K562 (cell line): Measurements from ENCODE around the gene ZNF763. TPM values are rescaled to one million over a fixed set of nuclear protein-coding genes. Genes with fewer than 3 reads are reported as not detected.
"Not testable (repeated sequence)": the region's sequence is repeated elsewhere in the genome, so short reads cannot be mapped to it uniquely, and the experiment has no call there.

Experiments
- ATAC-seq: fragments of 200-7000 bp; cut with Tn5 transposase; 3 replicates; pipeline ENCODE4 v1.9.1; 2020; ENCODE audit warnings: moderate library complexity
- BruUV-seq: library from RNA; stranded (reverse); fragments of 400-500 nt; replicated peaks from 2 replicates; lab custom pipeline; 2021; lab: Mats Ljungman, UMichigan
- CTCF ChIA-PET: fragments of 300-600 bp; formaldehyde crosslinking; extraction: SDS; loops from one replicate; lab custom pipeline; 2021; ENCODE audit warnings: low intra/inter-chr PET ratio; lab: Yijun Ruan, JAX
- POLR2A ChIA-PET: fragments of 300-600, 350-650 bp; sonication (Branson Sonifier 250); formaldehyde crosslinking; extraction: SDS; loops from one replicate; lab custom pipeline; 2021; ENCODE audit warnings: antibody characterized with exemption, inconsistent platforms; lab: Yijun Ruan, JAX
- DNase-seq, 4 experiments: peaks; one replicate each; pipeline versions ENCODE4 v3.0.0 to v3.0.0-alpha.2; 2011 to 2018; ENCODE audit warnings: low spot score in 3 of 4, mixed read lengths in 3 of 4; ENCODE audit errors: extremely low read depth in 1 of 4
- FAIRE-seq: peaks from 2 replicates; lab custom pipeline; 2011; peaks lifted over from hg19 to GRCh38; lab: Jason Lieb, UNC
- H2AFZ ChIP-seq: 2 replicates; pipeline ENCODE4 v1.6.0; 2011; ENCODE audit warnings: low read depth, low read length, control low read depth, inconsistent platforms
- H3K27ac ChIP-seq: fragments of 200-600 bp; 3 replicates; pipeline ENCODE4 v1.8.0; 2011; ENCODE audit warnings: low read depth, mild to moderate bottlenecking, control low read depth, inconsistent platforms, low read length, moderate library complexity, mixed read lengths; ENCODE audit errors: extremely low read depth
- H3K27me3 ChIP-seq, 2 experiments: fragments of 300-600 bp in 1 of 2; 2 replicates in 1 of 2; 3 replicates in 1 of 2; pipeline versions ENCODE4 v1.6.0 to v1.8.0; 2011; ENCODE audit warnings: inconsistent platforms in 2 of 2, low read length in 2 of 2, mild to moderate bottlenecking in 1 of 2, mixed read lengths in 1 of 2, moderate library complexity in 1 of 2; ENCODE audit not compliant: control insufficient read depth in 2 of 2, insufficient read depth in 2 of 2
- H3K36me3 ChIP-seq: fragments of 300-600 bp; 3 replicates; pipeline ENCODE4 v1.8.0; 2011; ENCODE audit warnings: mild to moderate bottlenecking, low read length, inconsistent platforms; ENCODE audit not compliant: control insufficient read depth, insufficient read depth
- H3K4me1 ChIP-seq, 2 experiments: fragments of 200-600 bp in 1 of 2; replicated peaks in 1 of 2; 2 replicates in 1 of 2; 3 replicates in 1 of 2; pipeline versions ENCODE4 v1.5.1 to v1.8.0; 2011; ENCODE audit warnings: inconsistent platforms in 2 of 2, low read length in 2 of 2, mild to moderate bottlenecking in 1 of 2, mixed read lengths in 1 of 2, moderate library complexity in 1 of 2; ENCODE audit not compliant: control insufficient read depth in 2 of 2, insufficient read depth in 2 of 2
- H3K4me2 ChIP-seq: 2 replicates; pipeline ENCODE4 v1.6.1; 2011; ENCODE audit warnings: low read length, control low read depth, inconsistent platforms, mixed read lengths; ENCODE audit not compliant: insufficient read depth
- H3K4me3 ChIP-seq: fragments of 200-600 bp; sonication (generic), shearing (Covaris generic); 2 replicates; pipeline ENCODE4 v1.5.1; 2016; ENCODE audit warnings: control low read depth, inconsistent platforms
- H3K79me2 ChIP-seq: fragments of 200-600 bp; 3 replicates; pipeline ENCODE4 v1.8.0; 2011; ENCODE audit warnings: low read length, inconsistent platforms; ENCODE audit not compliant: control insufficient read depth, insufficient read depth
- H3K9ac ChIP-seq, 2 experiments: 2 replicates each; pipeline versions ENCODE4 v1.6.0 to v1.6.1; 2011; ENCODE audit warnings: low read depth in 2 of 2, low read length in 2 of 2, control low read depth in 1 of 2, inconsistent platforms in 1 of 2, mild to moderate bottlenecking in 1 of 2, mixed read lengths in 1 of 2; ENCODE audit not compliant: insufficient read depth in 1 of 2
- H3K9me1 ChIP-seq: one replicate; pipeline ENCODE4 v1.6.0; 2011; ENCODE audit warnings: inconsistent platforms, mild to moderate bottlenecking, low read length, moderate library complexity; ENCODE audit not compliant: control insufficient read depth, insufficient read depth
- H3K9me3 ChIP-seq: replicated peaks from 2 replicates; pipeline ENCODE4 v1.5.1; 2011; ENCODE audit warnings: low read depth, low read length, inconsistent platforms; ENCODE audit not compliant: control insufficient read depth, insufficient read depth
- H4K20me1 ChIP-seq: replicated peaks from 2 replicates; pipeline ENCODE4 v1.6.1; 2011; ENCODE audit warnings: low read length, inconsistent platforms, mixed read lengths; ENCODE audit not compliant: control insufficient read depth, insufficient read depth
- ADNP ChIP-seq: fragments of 200-800 bp; sonication (Bioruptor generic); IDR thresholded peaks from 2 replicates; pipeline ENCODE4 v1.6.1; 2016; ENCODE audit warnings: missing genetic modification characterization, missing compliant biosample characterization
- MTA2 ChIP-seq: fragments of 450-650 bp; IDR thresholded peaks from 2 replicates; pipeline ENCODE4 v1.6.1; 2016; ENCODE audit warnings: low read depth
- SUPT5H ChIP-seq: fragments of 450-650 bp; IDR thresholded peaks from 2 replicates; pipeline ENCODE4 v1.6.1; 2016
- ZNF121 ChIP-seq: sonication (generic); formaldehyde crosslinking; conservative IDR thresholded peaks from 2 replicates; pipeline ENCODE4 v1.8.0; 2022; ENCODE audit warnings: missing genetic modification reagents
- ZNF695 ChIP-seq: fragments of 450-650 bp; formaldehyde crosslinking; IDR thresholded peaks from 2 replicates; pipeline ENCODE4 v1.4.0; 2020; ENCODE audit warnings: mild to moderate bottlenecking, moderate library complexity
- WGBS: fragments of 100-300 bp; shearing (Covaris generic); methylation state at CpG from one replicate; pipeline ENCODE4 v1.1.6; 2016; ENCODE audit warnings: low coverage, mixed read lengths; ENCODE audit not compliant: insufficient coverage; ENCODE audit errors: missing lambda C conversion rate; 5-methylcytosine and 5-hydroxymethylcytosine counted together
- in situ Hi-C: fragments of 300-500 bp; cut with MboI; formaldehyde crosslinking; loops from 4 replicates; pipeline ENCODE4 v1.15.0; 2018; ENCODE audit warnings: inconsistent platforms, mixed read lengths
- intact Hi-C: fragments of 100-400 bp; cut with micrococcal nuclease; formaldehyde crosslinking; loops from 2 replicates; pipeline ENCODE4 v1.14.2; 2022
- polyA plus RNA-seq, 8 experiments: library from polyadenylated mRNA; depleted of rRNA in 4 of 8; stranded (reverse) in 5 of 8; unstranded in 3 of 8; fragments of >200 nt; fragmentation: Nextera tagmentation in 2 of 8; fragmentation: Illumina TruSeq in 1 of 8; extraction: Ambion mirVana in 2 of 8; extraction: Trizol in 1 of 8; gene quantifications; 2 replicates each; pipeline versions ENCODE4 v1.2.1 to v1.2.3, GENCODE V29; 2011 to 2014; ENCODE audit warnings: inconsistent platforms in 1 of 8, missing spikeins in 1 of 8
- total RNA-seq, 7 experiments: library from RNA; depleted of rRNA in 6 of 7; stranded (reverse); fragments of >200 nt in 6 of 7; fragmentation: Illumina TruSeq in 2 of 7; extraction: Trizol in 2 of 7; gene quantifications; 2 replicates each; pipeline versions ENCODE4 v1.2.1 to v1.2.3, GENCODE V29; 2011 to 2021; ENCODE audit warnings: low replicate concordance in 1 of 7
- TF ChIP-seq, protein P1 (sequence below): fragments of 250-450 bp; sonication (Bioruptor Pico); IDR thresholded peaks from 2 replicates; pipeline ENCODE4 v1.8.0; 2022; ENCODE audit warnings: moderate library complexity, mild to moderate bottlenecking, inconsistent platforms

ZNF763 gene
- total and polyA plus RNA-seq, 9 of the 15 experiments (the other 6 are each of a cell fraction or from before 2014, with no cell fraction given) = 0.08 to 0.28 (median 0.16) TPM; not detected in 3

DNA sequence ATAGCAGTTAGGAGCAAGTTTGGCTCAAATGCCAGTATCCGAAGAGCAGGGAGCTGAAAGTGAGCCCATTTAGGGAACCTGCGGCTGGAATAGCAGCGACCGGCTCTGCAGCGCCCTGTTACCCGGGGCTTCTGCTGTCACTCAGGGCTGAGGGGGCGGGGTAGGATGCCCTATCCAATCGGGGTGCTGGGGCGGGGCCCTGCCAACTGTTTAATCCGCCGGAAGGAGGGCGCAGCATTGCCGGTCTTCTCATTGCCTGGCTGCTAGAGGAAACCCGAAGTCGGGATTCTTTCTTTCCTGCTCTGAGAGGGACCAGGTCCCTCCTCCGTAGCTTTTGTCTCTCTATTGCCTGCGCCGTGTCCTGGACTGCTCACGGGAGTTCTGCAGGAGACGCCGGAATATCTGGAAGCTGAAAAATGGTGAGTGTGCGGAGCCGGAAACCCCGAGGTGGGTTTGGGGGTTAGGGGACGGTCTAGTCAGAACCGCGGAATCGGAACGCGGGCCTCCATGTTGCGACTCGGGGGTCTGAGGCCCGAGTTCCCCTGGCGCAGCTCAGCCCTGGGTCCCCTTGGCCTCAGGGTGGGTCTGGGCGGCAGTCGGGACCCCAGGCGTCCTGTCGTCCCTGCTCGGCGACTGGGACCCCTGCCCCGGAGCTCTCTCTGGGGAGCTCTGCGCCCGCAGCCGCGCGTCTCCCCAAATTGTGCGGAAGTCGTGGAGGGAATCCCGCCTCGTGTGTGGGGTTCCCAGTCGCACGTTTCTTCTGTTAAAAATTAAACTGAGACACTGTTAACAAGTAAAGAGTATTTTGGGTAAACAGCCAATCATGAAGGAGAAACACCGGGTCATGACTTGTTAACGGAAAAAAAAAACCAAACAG lies 22.8 kb downstream of the ZNF763 start (continued):
- TF ChIP-seq, protein P1, sequence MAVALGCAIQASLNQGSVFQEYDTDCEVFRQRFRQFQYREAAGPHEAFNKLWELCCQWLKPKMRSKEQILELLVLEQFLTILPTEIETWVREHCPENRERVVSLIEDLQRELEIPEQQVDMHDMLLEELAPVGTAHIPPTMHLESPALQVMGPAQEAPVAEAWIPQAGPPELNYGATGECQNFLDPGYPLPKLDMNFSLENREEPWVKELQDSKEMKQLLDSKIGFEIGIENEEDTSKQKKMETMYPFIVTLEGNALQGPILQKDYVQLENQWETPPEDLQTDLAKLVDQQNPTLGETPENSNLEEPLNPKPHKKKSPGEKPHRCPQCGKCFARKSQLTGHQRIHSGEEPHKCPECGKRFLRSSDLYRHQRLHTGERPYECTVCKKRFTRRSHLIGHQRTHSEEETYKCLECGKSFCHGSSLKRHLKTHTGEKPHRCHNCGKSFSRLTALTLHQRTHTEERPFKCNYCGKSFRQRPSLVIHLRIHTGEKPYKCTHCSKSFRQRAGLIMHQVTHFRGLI (CRISPR knock-in tag) = no peak
- TF ChIP-seq SUPT5H (peak; percentile 62), ADNP (tag) (no peak)
- TF ChIP-seq, all 486 proteins: peak for 21

DNA sequence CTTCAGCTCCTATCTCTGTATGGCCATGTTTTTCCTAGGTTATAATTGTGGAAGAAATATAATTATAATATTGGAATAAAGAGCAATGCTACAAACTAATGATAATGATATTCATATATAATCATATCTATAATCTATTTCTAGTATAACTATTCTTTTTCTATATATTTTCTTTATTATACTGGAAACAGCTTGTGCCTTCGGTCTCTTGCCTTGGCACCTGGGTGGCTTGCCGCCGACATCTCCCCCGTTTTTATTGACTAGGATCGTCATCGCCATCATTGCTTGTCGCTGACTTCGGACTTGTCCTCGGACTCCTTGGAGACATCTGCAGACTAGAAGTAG lies 24.2 kb downstream of the ZNF763 start:
- FAIRE-seq (no peak), ATAC-seq (no peak), DNase-seq (no peak)
- no peak for TF ChIP-seq ZNF695 (CRISPR knock-in tag)
- TF ChIP-seq ZNF121 = no peak
- no peak for TF ChIP-seq MTA2
- Histone ChIP-seq H3K36me3 (no peaks in the 10 kb centered on the region; the same call in 2 of the 3 replicates), H3K4me3 (no peak overlapping the region), H3K4me2 (no peak overlapping the region), H3K9me3 (no peaks in the 10 kb centered on the region), H3K27me3 (no peaks in the 10 kb centered on the region), H3K79me2 (peaks cover 3% of the 10 kb centered on the region; the same call in 2 of the 3 replicates), H3K9ac (no peak overlapping the region), H3K27ac (no peak overlapping the region), H4K20me1 (no peaks in the 10 kb centered on the region), H2AFZ (no peak overlapping the region), H3K4me1 (peaks cover 0 to 3% of the 10 kb centered on the region in 2 experiments; a peak in 2 of 5 replicates), H3K9me1 (no peaks in the 10 kb centered on the region)
- intact Hi-C loops = loop anchor here (2.0 to 5.0 kb wide), 2 partner anchors 108 to 153 kb away; partner anchors contain the start of gene ZNF20
- POLR2A ChIA-PET = interaction anchor here (0.6 to 1.2 kb wide), 3 partner anchors 67 to 253 kb away, joined by 3 read pairs; no protein-coding TSS in a partner anchor
- WGBS = 26% methylated on average over 9 of the region's 9 CpGs
- BruUV-seq = no TSS peak
- in situ Hi-C loops = no loop called here
- CTCF ChIA-PET = interaction anchor here (0.7 to 1.2 kb wide), 4 partner anchors 24 to 110 kb away, joined by 3 to 8 read pairs (median 4); partner anchors contain the start of gene ZNF763

DNA sequence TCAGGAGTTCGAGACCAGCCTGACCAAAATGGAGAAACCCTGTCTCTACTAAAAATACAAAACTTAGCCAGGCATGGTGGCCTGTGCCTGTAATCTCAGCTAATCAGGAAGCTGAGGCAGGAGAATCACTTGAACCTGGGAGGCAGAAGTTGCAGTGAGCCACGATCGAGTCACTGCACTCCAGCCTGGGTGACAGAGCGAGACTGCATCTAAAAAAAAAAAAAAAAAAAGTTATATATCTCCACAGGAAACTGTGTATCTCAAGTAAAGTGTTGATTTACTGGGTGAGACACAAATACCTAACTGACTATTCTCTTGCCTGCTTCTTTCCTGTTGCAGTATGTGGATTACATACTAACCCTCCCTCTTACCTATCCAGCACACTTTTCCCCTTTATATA lies 27.1 kb downstream of the ZNF763 start:
- in situ Hi-C loops = loop anchor here (5.0 kb wide), 1 partner anchor 105 kb away; the partner anchor contains the start of gene ZNF69
- intact Hi-C loops, H3K9me3 ChIP-seq, DNase-seq, H2AFZ ChIP-seq, H3K36me3 ChIP-seq, H3K4me3 ChIP-seq, ATAC-seq, H3K27ac ChIP-seq, H3K27me3 ChIP-seq, H3K79me2 ChIP-seq, H3K4me2 ChIP-seq, H3K4me1 ChIP-seq, BruUV-seq, H4K20me1 ChIP-seq, H3K9me1 ChIP-seq, H3K9ac ChIP-seq, FAIRE-seq: not testable (repeated sequence)
- 22% methylated on average over 4 of the region's 4 CpGs for WGBS
- CTCF ChIA-PET = interaction anchor here (0.6 to 0.8 kb wide), 2 partner anchors 11 to 113 kb away, joined by 3 to 5 read pairs; no protein-coding TSS in a partner anchor
- POLR2A ChIA-PET = interaction anchor here (1.0 kb wide), 1 partner anchor 10 kb away, joined by 3 read pairs; no protein-coding TSS in a partner anchor
